Measurements from ENCODE around the gene ZFP91.
A peak's percentile ranks its signal among the peaks of the same experiment; 100 is the strongest.

Gene ZFP91

DNA sequence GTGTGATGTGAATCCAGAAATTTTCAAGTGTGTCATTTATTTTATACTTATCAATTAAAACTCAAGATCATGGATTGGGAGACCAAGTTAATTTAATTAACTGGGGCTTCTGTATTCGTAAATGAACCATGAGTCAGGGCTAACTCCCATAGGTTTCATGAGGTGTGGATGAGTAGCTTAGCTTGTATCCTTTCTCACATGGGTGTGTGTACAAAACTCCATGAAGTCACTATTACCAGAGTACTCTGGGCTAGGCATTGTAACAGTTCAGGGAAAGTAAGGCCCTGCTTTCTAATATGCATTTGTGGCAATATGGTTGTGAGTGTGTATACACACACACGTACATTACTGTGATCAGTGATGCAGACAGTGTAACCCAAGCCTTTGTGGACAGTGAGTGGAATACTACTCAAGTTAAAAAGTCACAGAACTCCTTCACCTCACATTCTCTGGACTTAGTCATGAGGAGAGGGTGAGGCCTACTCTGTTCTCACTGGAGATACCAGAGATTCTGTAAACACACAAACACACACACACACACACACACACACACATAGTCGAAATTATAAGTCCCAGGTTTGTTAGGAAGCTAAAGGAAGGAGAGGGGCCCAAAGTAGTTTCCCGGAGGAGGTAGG, 47.1 kb downstream of the ZFP91 start:
- Histone ChIP-seq H3K9ac (no peak overlapping the region), H4K20me1 (ENCODE audit: insufficient read depth) (no peaks in the 10 kb centered on the region), H2AFZ (ENCODE audit: low read depth) (no peak overlapping the region), H3K36me3 (ENCODE audit: insufficient read depth) (peaks cover 4% of the 10 kb centered on the region; the same call in 1 of the 2 replicates), H3K27me3 (ENCODE audit: insufficient read depth, low read depth) (no peaks in the 10 kb centered on the region), H3K4me3 (IDR thresholded peaks at IDR 0.05; ENCODE audit: insufficient read depth, low read depth, low read length) (no peak overlapping the region), H3K4me2 (no peak overlapping the region), H3K4me1 (ENCODE audit: low read depth, poor library complexity, severe bottlenecking) (peaks cover 22% of the 10 kb centered on the region), H3K79me2 (ENCODE audit: insufficient read depth, low read depth) (no peaks in the 10 kb centered on the region), H3K27ac (peak overlapping the region; percentile 1; the same call in 1 of the 2 replicates)
- TF ChIP-seq, protein P1, sequence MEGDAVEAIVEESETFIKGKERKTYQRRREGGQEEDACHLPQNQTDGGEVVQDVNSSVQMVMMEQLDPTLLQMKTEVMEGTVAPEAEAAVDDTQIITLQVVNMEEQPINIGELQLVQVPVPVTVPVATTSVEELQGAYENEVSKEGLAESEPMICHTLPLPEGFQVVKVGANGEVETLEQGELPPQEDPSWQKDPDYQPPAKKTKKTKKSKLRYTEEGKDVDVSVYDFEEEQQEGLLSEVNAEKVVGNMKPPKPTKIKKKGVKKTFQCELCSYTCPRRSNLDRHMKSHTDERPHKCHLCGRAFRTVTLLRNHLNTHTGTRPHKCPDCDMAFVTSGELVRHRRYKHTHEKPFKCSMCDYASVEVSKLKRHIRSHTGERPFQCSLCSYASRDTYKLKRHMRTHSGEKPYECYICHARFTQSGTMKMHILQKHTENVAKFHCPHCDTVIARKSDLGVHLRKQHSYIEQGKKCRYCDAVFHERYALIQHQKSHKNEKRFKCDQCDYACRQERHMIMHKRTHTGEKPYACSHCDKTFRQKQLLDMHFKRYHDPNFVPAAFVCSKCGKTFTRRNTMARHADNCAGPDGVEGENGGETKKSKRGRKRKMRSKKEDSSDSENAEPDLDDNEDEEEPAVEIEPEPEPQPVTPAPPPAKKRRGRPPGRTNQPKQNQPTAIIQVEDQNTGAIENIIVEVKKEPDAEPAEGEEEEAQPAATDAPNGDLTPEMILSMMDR (conservative IDR thresholded peaks at IDR 0.05; ENCODE audit: low read depth, low read length) = no peak

DNA sequence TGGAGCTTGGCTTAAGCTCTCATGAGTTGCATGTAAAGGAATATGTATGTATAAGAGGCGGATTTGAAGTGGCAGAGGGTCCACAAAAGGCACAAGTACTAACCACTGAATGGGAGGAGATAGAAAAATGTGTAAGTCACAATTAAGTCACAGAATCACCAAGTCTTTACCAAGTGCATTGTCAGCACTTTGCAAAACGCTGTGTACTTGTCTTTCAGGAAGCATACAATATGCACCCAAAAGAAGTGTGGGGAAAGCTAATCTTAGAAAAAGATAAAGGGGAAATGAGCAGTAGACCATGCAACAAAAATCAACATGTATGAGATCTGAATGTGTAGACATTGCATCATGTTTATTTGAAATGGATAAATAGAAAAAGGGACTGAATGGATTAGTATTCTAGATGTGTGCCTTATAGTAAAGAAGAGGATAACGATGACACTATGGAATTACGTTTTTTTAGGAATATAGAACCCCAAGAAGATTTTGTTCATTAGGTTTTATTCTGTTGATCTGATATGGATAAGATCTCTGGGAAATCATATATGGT, 48.1 kb downstream of the ZFP91 start:
- peak overlapping the region; percentile 1; the same call in 1 of the 2 replicates for H3K27ac ChIP-seq
- peak overlapping the region; percentile 4; the same call in 1 of the 2 replicates for H3K4me2 ChIP-seq
- no peaks in the 10 kb centered on the region for H4K20me1 ChIP-seq (ENCODE audit: insufficient read depth)
- peaks cover 4% of the 10 kb centered on the region; the same call in 1 of the 2 replicates for H3K36me3 ChIP-seq (ENCODE audit: insufficient read depth)
- TF ChIP-seq, protein P1 (conservative IDR thresholded peaks at IDR 0.05; ENCODE audit: low read depth, low read length) = no peak
- no peak overlapping the region for H3K9ac ChIP-seq
- no peak overlapping the region for H3K4me3 ChIP-seq (IDR thresholded peaks at IDR 0.05; ENCODE audit: insufficient read depth, low read depth, low read length)
- H3K4me1 ChIP-seq (ENCODE audit: low read depth, poor library complexity, severe bottlenecking) = peaks cover 22% of the 10 kb centered on the region
- H3K79me2 ChIP-seq (ENCODE audit: insufficient read depth, low read depth) = no peaks in the 10 kb centered on the region
- H2AFZ ChIP-seq (ENCODE audit: low read depth) = no peak overlapping the region
- H3K27me3 ChIP-seq (ENCODE audit: insufficient read depth, low read depth) = no peaks in the 10 kb centered on the region

DNA sequence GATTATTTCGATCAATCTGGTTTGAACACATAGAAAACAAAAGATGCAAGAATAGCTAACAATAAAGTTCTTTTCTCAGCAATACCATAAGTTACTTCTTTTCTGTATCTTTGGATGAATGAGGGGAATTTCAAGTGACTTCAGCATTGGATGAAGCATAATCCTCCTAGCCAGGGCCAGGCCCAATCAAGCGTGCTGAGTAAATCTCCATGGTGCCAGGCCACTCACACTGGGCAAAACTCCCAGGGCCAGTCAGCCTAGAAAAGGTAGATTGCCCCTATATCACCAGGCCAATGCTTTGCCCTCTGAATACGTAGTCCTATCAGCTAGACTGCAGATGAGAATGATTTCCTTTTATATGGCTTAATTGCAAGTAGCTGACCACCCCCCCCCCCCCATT, 49.6 kb downstream of the ZFP91 start:
- Histone ChIP-seq H2AFZ (ENCODE audit: low read depth) (no peak overlapping the region), H3K27me3 (ENCODE audit: insufficient read depth, low read depth) (no peaks in the 10 kb centered on the region), H3K36me3 (ENCODE audit: insufficient read depth) (peaks cover 4% of the 10 kb centered on the region; the same call in 1 of the 2 replicates), H3K27ac (no peak overlapping the region), H3K4me2 (no peak overlapping the region), H4K20me1 (ENCODE audit: insufficient read depth) (no peaks in the 10 kb centered on the region), H3K9ac (no peak overlapping the region), H3K4me3 (IDR thresholded peaks at IDR 0.05; ENCODE audit: insufficient read depth, low read depth, low read length) (no peak overlapping the region), H3K79me2 (ENCODE audit: insufficient read depth, low read depth) (no peaks in the 10 kb centered on the region), H3K4me1 (ENCODE audit: low read depth, poor library complexity, severe bottlenecking) (peaks cover 22% of the 10 kb centered on the region)
- TF ChIP-seq, protein P1 (conservative IDR thresholded peaks at IDR 0.05; ENCODE audit: low read depth, low read length) = no peak

DNA sequence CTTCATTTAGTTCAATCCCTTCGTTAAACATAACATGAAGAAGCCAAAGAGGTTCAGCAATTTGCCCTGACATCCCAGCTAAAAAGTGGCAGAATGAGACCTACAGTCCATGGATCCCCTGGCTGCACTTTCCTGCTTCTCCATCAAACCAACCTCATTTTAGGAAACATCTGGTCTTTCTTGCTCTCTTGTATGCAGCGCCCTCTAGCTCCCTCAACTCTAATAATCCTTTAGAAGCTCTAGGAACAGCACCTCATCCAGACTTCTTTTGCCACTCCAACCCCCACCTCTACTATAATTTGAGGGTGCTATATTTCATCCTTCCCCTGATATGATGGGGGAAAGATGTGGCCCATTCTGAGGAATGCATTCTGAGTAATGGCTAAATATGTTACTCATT, 51.0 kb downstream of the ZFP91 start:
- Histone ChIP-seq H3K4me3 (IDR thresholded peaks at IDR 0.05; ENCODE audit: insufficient read depth, low read depth, low read length) (no peak overlapping the region), H3K36me3 (ENCODE audit: insufficient read depth) (no peaks in the 10 kb centered on the region), H3K4me1 (ENCODE audit: low read depth, poor library complexity, severe bottlenecking) (peaks cover 22% of the 10 kb centered on the region), H2AFZ (ENCODE audit: low read depth) (no peak overlapping the region), H3K9ac (no peak overlapping the region), H3K27me3 (ENCODE audit: insufficient read depth, low read depth) (no peaks in the 10 kb centered on the region), H3K27ac (no peak overlapping the region), H4K20me1 (ENCODE audit: insufficient read depth) (no peaks in the 10 kb centered on the region), H3K79me2 (ENCODE audit: insufficient read depth, low read depth) (no peaks in the 10 kb centered on the region), H3K4me2 (no peak overlapping the region)
- TF ChIP-seq, protein P1 (conservative IDR thresholded peaks at IDR 0.05; ENCODE audit: low read depth, low read length) = peak; percentile 83

All from KMS-11 (cell line).